ENCODE results near the gene SH3GL2.

- TF ChIP-seq CTCF (optimal IDR thresholded peaks at IDR 0.05 in 1 of 3, IDR thresholded peaks at IDR 0.05 in 1 of 3, conservative IDR thresholded peaks at IDR 0.05 in 1 of 3; ENCODE audit: extremely low read depth in 1 of 3, insufficient read depth in 2 of 3, low read length in 3 of 3) (no peak), EZH2 (IDR thresholded peaks at IDR 0.05; ENCODE audit: low read length) (no peak)
Observed at GRCh38 chr9:17752021-17752420, 173.2 kb downstream of the SH3GL2 start.
